T-helper 22 cell (primary cell): ENCODE results near the gene CEP164.
"Not testable (repeated sequence)": the region's sequence is repeated elsewhere in the genome, so short reads cannot be mapped to it uniquely, and the experiment has no call there.

Experiments
- DNase-seq: peaks from one replicate; pipeline ENCODE4 v3.0.0-alpha.2; 2020; ENCODE audit warnings: low read depth

CEP164 gene

GRCh38 chr11:117395476-117395875, 67.8 kb downstream of the CEP164 start:
- DNase-seq: no peak

GRCh38 chr11:117396970-117397369, 69.3 kb downstream of the CEP164 start:
- DNase-seq: no peak

GRCh38 chr11:117398618-117399017, 71.0 kb downstream of the CEP164 start:
- DNase-seq: not testable (repeated sequence)

GRCh38 chr11:117399100-117399840, 71.6 kb downstream of the CEP164 start:
- not testable (repeated sequence) for DNase-seq

GRCh38 chr11:117405898-117406297, 78.2 kb downstream of the CEP164 start:
- not testable (repeated sequence) for DNase-seq

GRCh38 chr11:117407016-117407415, 79.4 kb downstream of the CEP164 start:
- DNase-seq: no peak

GRCh38 chr11:117408356-117408755, 80.7 kb downstream of the CEP164 start:
- no peak for DNase-seq

- no peak for DNase-seq
Observed at GRCh38 chr11:117409511-117409910, 81.9 kb downstream of the CEP164 start.

DNA sequence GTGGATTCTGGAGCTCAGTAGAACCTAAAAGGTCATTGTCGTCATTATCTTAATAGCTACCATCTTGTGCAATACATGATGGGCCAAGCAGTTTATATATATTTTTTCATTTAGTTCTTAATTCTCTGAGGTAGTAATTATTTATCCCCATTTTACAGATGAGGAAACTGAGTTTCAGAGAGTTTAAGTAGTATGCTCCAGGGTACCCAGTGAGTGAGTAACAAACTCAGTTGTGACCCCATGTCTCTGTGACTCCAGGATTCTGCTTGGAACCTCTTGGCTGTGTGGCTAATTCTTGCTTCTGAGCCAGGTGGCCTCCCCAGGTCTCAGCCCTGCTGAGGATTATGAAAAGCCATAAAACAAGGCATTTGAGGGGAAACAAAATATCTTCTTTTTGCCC, 82.6 kb downstream of the CEP164 start:
- DNase-seq: no peak

GRCh38 chr11:117410861-117411710, 83.4 kb downstream of the CEP164 start:
- no peak for DNase-seq

DNA sequence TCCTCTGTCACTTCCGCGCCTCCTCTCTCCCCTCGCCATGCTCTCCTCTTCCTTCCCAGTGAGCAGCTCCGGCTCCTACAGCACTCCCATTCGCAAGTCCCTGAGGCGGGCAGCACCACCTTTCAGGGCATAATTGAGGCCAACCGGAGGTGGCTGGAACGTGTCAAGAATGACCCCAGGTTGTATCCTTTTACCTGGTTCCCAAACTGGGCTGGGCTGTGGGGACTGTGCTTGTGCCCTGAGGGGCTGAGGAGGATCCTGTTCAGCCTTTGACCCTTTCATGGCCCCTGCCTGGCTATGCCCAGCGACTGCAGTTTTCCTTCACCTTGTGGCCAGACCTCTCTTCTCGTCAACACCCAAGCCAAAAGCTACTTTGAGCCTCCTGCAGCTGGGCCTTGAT, 84.1 kb downstream of the CEP164 start:
- no peak for DNase-seq

DNA sequence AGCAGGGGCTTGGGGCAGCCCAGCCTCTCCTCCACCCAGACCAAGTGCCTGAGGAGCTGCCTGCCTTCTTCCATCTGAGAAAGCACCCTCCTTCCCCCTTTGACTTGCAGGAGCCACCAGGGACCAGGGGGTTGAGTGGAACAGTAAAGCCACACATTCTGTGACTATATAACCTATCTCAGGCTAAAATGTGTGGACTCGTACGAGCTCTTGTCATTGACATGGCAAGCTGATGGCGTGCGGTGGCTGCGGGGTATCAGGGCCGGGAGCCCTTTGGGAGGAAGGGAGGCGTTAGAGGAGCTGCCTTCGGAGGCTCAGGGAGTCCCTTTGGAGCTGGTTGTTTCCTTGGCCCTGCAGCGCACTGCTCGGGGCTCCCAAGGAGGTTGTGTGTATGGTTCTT, 84.5 kb downstream of the CEP164 start:
- no peak for DNase-seq

DNA sequence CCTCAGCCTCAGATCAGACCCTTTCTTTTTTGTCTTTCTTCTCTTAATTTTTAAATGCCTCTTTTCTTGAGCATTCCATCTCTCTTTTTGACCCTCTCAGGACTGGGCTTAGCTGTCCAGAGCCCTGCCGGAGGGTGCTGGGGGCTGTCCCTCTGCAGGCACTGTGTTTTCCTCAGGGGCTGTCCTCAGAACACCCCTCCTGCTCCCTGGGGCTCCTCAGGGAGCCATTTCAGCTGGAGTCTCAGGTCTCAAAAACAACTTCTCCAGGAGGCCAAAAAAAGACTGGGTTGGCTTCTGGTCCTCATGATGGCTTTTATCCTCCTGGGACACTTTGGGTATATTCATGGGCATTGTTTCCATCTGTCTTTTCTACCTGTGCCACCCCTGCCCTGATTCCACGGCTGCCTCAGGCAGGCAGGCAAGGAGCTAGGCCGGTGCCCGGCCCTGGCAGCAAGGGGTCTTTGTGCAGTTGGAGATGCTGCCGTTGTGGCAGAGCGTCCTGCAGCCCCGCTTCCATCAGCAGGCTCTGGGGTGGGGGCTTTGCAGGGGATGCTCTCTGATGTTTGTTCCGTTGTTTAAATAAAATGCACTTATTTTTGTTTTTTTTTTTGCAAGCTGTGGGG, 85.1 kb downstream of the CEP164 start:
- no peak for DNase-seq

DNA sequence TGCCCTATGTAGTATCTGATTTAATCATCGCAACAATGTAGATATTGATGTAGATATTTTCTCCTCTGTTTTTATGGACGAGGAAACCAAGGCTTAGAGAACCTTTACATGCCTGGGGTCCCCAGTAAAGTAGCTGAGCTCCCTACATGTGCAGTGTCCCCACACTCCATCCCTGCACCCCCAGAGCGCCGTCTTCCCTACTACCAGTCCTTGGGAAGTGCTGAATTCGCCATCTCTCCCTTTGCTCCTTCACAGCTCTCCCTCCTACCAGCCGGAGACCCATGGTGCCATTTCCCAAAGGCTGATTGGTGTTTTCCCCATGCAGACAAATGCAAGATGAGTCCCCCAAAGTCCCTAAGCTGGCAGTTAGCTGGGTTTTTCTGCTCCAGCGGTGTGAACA, 86.0 kb downstream of the CEP164 start:
- DNase-seq: no peak

GRCh38 chr11:117414724-117415123, 87.1 kb downstream of the CEP164 start:
- DNase-seq: no peak

- no peak for DNase-seq
Observed at GRCh38 chr11:117415358-117415896, 87.8 kb downstream of the CEP164 start.

DNA sequence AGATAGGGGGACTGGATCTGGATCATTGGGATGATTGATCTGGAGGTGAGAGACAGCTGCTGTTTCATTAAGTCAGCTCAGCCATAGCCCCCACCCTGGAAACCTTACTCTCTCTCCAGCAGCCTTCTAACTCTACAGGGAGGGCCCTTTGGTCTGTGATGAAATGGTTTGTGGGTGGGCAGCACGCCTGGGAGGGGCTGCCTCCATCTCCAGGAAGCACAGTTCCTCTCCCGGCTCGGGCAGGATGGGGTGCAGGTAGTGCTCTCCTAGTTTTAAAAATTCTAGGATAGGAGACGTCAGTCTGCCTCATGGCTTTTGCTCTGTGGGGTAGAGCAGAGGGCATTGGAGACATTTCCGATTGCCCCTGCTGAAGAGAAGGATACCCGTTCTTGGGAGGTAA, 89.7 kb downstream of the CEP164 start:
- no peak for DNase-seq

- no peak for DNase-seq
Observed at GRCh38 chr11:117417856-117418255, 90.2 kb downstream of the CEP164 start.

GRCh38 chr11:117418737-117419481, 91.3 kb downstream of the CEP164 start:
- DNase-seq: no peak

DNA sequence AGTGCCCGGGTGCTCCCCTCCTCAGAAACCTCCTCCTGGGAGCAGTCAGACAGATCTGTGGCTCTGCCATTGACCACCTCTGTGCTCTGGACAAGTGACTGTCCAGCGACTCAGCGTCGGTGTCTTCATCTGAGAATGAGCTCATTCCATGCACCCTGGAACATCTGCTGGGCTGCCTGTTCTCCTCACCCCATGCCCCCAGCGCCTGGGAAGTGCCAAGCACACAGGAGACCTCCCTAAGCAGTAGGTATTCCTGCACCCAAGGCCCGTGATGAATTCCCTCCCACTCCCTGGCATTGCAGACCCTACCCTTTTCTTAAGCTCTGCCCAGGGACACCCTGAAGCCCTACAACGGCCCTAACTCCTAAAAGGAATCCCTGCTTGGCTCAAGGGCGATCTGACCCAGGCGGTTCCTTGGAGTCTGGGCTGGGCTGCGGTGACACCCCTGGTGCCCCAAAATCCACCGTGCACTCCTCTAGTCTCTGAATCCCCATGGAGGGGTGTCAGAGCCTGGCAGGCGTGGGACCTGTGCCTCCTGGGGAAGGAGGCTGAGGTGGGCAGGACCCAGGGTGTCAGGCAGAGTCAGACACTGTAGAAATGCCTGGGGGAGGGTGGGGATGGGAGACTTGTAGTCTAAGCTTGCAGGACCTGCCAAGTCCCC, 92.0 kb downstream of the CEP164 start:
- no peak for DNase-seq

DNA sequence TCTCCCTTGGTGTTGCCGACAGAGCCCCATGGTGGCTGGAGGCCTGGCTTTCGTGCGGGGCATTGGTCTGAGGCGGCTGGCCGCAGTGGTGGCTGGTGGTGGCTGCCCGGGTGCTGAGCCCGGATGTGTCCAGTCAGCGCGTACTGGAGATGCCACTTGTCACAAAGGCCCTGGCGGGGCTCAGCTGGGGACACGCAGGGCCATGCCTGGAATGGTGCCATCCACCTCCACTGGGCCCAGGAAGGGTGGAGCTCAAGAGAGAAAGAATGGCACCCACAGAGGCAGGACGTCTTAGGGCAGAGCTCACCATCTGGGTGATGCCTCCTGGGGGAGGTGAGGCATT, 92.5 kb downstream of the CEP164 start:
- no peak for DNase-seq
